ENCODE results near the gene GDF7. TPM values are rescaled to one million over a fixed set of nuclear protein-coding genes. Genes with fewer than 3 reads are reported as not detected.
"Not testable (repeated sequence)": the region's sequence is repeated elsewhere in the genome, so short reads cannot be mapped to it uniquely, and the experiment has no call there.

Gene GDF7
- total RNA-seq, 1 donor from 2014 or later, result 11.0 TPM

DNA sequence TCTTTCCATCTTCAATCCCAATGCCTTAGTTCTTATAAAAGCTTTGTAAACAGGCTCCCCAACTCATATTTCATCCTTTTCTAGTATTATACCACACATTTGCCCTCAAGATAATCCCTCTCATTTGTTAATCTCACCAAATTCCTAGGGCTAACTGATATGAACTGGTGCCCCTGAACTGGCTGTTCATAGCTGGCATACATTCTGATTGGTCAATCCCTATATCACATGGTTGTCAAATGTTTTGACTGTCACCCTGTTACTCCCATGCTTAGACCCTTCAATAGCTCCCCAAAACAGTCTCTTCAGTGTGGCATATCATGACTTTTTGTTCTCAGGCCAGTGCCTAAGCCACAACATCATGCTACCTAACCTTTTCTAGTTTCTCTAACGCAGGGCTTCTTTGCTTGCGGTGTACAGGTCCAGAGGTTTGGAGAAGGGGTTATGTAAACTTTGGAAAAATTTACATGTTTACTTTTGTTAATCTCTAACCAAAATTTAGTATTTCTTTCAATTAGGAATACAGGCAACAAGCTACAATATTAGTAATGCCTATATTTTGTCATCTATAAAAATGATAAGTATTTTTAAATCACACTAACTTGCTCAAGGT lies 30.5 kb downstream of the GDF7 start:
- DNase-seq (ENCODE audit: low spot score), result no peak

DNA sequence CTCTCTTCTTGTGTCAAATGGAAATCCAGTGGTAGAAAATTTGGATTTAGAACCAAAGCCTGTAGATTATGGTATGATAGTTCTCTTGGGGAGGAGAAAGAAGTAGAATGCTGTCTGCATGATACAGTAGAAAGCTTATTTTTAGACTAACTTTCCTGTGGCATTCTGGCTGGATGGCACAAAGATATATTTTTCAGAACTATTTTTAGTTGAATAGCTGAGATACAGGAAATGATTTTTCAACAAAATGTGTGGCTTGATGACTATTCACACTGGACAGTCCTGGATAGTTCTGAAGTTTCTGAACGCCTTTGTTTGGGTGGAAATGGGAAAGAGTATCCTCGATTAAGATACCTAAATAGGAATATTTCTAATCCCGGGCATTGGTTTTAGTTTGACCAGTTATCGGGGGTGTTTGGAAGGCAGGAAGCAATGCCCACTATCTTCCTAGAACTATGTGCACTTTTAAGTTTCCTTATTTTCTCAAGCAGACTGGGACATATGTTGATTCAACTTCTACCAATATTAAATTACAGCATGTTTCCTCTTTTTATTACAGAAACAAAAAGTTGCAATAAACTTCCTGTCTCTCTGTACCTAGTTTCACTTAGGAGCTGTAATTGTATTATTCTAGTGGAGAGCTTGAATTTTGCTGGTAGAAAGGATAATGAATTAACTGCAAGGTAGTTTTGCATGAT lies 32.1 kb downstream of the GDF7 start:
- DNase-seq (ENCODE audit: low spot score), result no peak

DNA sequence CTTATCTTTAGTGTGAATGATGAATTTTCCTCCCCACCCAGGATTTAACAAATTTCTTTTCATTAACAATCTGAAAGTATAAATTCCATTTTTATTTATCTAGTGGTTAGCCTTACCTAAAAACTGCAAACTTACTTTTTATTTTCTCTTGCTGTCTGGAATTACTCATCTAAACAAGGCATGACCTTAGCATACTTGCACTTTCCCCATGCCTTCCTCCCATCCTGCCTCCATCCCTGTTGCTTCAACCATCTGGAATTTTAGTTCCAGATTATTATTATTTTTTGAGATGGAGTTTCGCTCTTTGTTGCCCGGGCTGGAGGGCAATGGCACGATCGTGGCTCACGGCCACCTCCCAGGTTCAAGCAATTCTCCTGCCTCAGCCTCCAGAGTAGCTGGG lies 35.6 kb downstream of the GDF7 start:
- DNase-seq (ENCODE audit: low spot score), result no peak

DNA sequence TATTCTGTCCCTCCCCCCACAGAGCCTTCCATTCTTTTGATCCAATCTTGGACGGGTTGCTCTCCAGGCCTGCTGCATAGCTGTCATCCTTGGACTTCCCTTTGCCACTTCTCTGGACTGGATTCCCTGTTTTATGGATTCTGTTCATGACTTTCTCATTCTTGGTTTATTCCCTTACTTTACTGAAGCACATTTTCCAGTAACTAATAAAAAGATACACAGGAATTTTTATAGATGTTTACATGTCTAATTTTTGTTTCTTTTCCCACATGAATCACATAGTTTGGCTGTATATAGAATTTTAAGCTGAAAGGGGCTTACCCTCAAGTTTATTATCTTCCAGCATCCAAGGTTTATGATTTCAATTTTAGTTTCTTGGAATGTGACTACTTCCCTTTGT lies 37.9 kb downstream of the GDF7 start:
- no peak for DNase-seq (ENCODE audit: low spot score)

DNA sequence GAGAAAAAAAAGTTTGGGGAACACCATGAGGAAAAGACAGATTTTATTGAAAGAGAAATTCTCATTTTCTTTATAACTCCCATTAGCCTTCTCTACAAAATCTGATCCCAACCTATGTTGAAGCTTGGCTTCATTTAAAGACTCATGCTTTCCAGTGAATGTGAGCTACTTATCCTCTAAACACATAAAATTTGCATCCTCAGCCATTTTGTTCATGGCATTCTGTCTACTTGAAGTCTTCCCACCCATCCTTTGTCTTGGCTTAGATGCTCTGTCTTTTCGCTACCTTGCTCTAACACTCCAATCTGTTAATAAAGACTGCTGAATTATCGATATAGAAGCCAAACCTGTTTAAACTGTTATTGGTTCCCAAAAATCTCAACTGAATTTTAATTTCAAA lies 39.3 kb downstream of the GDF7 start:
- DNase-seq (ENCODE audit: low spot score), result no peak

DNA sequence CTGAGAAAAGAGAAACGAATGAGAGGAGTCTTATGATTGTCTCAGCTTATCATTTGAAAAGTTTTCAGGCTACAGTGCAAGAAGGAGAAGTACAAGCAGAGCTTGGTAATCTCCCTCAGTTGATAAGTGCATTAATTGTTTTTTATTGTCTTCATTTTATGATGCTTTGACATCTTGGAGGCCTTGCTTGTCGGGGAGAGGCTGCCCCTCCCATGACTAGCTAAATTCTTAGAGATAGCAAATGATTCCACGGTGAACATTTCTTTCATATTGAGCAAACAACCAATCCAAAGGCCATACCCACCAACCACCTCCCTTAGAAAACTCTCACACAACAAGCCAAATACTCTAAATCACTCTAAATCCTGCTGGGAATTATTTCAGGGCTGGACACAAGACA lies 39.8 kb downstream of the GDF7 start:
- DNase-seq (ENCODE audit: low spot score), result no peak

DNA sequence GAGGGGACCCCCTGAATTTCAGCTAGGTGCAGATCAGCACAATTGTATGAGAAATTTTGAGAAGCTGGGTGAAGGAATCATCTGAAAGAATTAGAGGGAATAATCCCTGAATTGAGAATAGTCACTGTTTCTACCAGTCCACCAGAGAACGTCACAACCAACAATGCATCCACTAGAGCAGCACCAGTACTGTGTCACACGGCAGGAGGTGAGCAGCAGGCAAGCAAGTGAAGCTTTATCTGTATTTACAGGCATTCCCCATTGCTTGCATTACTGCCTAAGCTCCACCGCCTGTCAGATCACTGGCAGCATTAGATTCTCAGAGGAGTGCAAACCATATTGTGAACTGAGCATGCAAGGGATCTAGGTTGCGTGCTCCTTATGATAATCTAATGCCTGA lies 40.7 kb downstream of the GDF7 start:
- no peak for DNase-seq (ENCODE audit: low spot score)

DNA sequence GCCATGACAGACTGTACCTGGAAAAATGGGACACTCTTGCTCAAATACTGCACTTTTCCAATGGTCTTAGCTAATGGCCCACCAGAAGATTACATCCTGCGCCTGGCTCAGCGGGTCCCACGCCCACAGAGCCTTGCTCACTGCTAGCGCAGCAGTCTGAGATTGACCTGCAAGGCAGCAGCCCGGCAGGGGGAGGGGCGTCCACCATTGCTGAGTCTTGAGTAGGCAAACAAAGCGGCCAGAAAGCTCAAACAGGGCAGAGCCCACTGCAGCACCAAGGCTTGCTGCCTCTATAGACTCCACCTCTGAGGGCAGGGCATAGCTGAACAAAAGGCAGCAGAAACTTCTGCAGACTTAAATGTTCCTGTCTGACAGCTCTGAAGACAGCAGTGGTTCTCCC lies 44.7 kb downstream of the GDF7 start:
- not testable (repeated sequence) for DNase-seq (ENCODE audit: low spot score)

DNA sequence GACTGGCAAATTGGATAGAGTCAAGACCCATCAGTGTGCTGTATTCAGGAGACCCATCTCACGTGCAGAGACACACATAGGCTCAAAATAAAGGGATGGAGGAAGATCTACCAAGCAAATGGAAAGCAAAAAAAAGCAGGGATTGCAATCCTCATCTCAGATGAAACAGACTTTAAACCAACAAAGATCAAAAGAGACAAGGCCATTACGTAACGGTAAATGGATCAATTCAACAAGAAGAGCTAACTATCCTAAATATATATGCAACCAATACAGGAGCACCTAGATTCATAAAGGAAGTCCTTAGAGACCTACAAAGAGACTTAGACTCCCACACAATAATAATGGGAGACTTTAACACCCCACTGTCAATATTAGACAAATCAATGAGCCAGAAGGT lies 46.6 kb downstream of the GDF7 start:
- DNase-seq (ENCODE audit: low spot score), result not testable (repeated sequence)

DNA sequence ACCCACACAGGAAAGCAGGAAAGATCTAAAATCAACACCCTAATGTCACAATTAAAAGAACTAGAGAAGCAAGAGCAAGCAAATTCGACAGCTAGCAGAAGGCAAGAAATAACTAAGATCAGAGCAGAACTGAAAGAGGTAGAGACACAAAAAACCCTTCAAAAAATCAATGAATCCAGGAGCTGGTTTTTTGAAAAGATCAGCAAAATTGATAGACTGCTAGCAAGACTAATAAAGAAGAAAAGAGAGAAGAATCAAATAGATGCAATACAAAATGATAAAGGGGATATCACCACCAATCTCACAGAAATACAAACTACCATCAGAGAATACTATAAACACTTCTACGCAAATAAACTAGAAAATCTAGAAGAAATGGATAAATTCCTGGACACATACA lies 47.5 kb downstream of the GDF7 start:
- not testable (repeated sequence) for DNase-seq (ENCODE audit: low spot score)

DNA sequence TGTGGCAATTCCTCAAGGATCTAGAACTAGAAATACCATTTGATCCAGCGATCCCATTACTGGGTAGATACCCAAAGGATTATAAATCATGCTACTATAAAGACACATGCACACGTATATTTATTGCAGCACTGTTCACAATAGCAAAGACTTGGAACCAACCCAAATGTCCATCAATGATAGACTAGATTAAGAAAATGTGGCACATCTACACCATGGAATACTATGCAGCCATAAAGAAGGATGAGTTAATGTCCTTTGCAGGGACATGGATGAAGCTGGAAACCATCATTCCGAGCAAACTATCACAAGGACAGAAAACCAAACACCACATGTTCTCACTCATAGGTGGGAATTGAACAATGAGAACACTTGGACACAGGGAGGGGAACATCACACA lies 49.2 kb downstream of the GDF7 start:
- DNase-seq (ENCODE audit: low spot score), result not testable (repeated sequence)

DNA sequence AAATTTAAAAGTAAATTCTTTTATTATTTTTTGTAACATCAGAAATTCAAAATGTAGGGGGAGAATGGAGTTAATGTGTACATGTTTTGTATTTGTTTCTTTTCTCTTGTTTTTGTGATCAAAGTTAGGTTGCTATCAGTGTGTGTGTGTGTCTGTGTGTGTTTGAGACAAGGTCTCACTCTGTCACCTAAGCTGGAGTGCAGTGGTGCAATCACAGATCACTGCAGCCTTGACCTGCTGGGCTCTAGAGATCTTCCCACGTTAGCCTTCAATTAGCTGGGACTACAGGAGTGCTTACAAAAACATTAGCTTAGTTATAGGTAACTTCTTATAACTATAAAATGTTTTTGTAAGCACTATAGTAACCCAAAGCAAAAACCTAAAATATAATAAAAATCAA lies 50.7 kb downstream of the GDF7 start:
- DNase-seq (ENCODE audit: low spot score), result no peak

DNA sequence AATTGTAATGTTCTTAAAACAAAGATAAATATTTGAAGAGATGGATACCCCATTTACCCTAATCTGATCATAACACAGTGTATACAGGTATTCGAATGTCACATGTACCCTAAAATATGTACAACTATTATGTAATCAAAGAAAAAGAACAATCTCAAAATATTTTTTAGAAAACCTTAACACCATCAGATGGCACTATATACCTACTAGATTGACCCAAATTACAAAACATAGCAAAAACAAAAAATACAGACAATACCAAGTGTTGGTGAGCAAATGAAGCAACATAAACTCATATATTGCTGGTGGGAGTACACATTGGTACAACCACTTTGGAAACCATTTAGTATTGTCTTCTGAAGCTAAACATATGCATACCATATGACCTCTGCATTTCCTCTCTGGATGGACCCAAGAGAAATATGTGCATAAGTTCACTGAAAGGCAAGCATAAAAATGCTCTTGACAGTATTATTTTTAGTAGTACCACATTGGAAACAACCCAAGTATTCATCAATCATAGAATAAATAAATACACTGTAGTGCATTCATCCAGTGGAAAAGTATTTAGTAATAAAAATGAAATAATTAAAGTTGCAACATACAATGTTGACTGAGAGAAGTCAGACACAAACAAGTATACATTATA lies 55.8 kb downstream of the GDF7 start:
- DNase-seq (ENCODE audit: low spot score), result no peak

DNA sequence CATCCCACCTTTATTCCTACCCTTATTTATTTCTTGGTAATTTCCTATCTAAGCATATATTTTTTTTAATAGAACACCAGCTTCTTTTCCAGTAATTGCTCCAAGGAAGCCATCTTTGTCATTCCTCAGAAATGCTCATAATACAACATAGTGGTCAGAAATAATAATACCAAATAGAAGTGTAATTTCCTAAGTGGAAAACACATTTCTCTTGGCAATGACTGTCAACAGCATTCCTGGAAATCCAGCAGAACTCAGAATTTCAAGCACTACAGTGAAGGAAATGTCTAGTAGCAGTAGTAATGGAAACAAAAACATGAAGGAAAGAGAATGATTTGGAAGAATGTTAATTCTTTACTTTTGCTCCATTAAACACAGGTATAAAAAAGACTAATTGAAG lies 56.6 kb downstream of the GDF7 start:
- no peak for DNase-seq (ENCODE audit: low spot score)

DNA sequence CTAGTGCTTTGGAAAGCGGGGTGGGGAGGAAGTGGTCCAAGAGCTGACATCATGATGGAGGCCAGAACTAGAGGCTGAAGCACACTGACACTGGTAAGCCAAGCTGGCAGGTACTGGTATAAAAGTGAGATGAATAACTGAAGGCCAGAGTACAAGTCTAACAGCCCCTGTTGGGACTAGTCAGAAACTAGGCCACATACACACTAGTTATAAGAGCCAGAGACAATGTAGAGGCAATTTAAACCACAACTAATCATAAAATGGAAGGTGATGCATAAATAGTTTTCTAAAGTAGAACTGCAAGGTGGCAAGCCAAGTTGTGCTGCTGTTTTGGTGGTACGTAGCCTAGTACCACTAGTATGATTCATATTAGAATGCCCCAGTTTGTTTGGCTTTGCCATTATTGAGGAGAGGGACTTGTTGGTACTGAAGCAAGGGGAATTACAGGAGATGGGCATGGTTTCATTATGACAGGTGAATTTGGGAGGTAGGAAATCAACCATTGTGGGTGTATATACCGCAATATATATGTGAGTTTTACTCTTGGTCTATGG lies 57.6 kb downstream of the GDF7 start:
- no peak for DNase-seq (ENCODE audit: low spot score)

DNA sequence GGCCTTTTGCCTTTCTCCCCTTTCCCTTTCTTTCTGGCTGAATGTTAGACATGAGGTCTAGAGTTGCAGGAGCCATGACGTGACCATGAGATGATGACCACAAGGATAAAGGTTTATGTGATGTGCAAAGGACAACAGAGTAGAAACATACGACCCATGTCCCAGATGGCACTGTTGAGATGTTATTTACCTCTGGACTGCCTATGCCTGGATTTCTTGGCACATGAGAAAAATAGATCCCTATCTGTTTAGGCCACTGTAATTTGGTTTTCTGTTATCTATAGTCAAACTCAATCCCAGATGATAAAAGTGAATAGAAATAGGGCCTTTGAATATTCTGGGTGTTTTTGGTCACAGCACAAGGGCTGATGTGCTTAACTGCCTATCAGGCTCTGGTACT lies 58.8 kb downstream of the GDF7 start:
- no peak for DNase-seq (ENCODE audit: low spot score)

DNA sequence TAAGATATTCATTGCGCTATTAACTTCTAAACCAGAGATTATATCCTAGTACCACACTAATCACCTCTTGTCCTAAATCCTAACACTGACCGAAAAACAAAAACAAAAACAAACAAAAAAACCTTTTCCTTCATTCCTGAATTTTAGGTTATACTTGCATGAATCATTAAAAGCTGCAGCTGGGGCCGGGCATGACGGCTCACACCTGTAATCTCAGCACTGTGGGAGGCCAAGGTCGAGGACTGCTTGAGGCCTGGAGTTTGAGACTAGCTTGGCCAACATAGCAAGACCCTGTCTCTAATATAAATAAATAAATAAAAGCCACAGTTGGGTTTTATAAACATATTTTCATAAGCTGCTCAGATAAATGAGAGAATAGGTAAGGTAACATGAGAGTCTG lies 60.0 kb downstream of the GDF7 start:
- no peak for DNase-seq (ENCODE audit: low spot score)

DNA sequence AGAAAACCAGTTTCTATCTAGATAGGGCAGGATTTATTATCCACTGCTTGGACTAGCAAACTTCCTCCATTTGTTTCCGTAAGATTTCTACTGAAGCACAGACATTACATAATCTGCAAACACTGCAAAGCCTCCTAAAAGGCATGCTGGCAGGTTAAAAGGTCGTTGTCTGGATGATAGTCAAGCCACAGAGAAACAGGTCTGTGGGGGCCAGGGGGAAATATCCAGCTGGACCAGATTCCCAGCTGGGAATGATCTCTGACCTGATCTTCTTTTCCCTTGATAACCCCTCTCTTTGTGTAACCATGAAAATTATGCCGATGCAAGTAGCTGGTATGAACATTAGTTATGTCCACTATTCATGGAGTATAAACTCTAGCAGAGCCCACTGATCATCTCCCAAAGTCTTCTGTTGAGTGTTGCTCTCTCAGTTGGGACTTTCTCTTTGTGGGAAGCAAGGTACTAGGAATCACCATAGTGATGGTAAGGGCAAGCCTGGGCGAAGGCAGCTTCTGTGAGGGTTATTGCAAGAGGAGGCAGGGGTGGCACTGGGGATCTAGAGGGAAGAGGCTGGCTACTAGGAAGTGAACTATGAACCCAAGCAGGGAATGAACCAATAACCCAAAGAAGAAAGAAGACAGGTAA lies 61.3 kb downstream of the GDF7 start:
- peak; percentile 46 for DNase-seq (ENCODE audit: low spot score)
